Neural progenitor cell (in vitro differentiated cells): Measurements from ENCODE around the gene SLC35E1. TPM values are rescaled to one million over a fixed set of nuclear protein-coding genes. Genes with fewer than 3 reads are reported as not detected.
A peak's percentile ranks its signal among the peaks of the same experiment; 100 is the strongest.

Source experiments
- DNase-seq: peaks from one replicate; pipeline ENCODE4 v3.0.0-alpha.2; 2016; ENCODE audit warnings: low spot score
- H2AFZ ChIP-seq: fragments of 200-600 bp; sonication (generic); replicated peaks from 2 replicates; pipeline ENCODE4 v1.6.1; 2016; ENCODE audit warnings: antibody characterized with exemption
- H3F3A ChIP-seq: fragments of 200-600 bp; sonication (generic); 2 replicates; pipeline ENCODE4 v1.6.1; 2016; ENCODE audit warnings: antibody characterized with exemption, low read depth
- H3K27ac ChIP-seq: fragments of 200-600 bp; sonication (generic); 2 replicates; pipeline ENCODE4 v1.5.1; 2016; ENCODE audit warnings: mild to moderate bottlenecking
- H3K27me3 ChIP-seq: fragments of 200-600 bp; sonication (generic); 2 replicates; pipeline ENCODE4 v1.6.1; 2016; ENCODE audit warnings: mild to moderate bottlenecking, moderate library complexity
- H3K36me3 ChIP-seq: fragments of 200-600 bp; sonication (generic); 2 replicates; pipeline ENCODE4 v1.5.1; 2016
- H3K4me1 ChIP-seq: fragments of 200-600 bp; sonication (generic); 2 replicates; pipeline ENCODE4 v1.6.1; 2016; ENCODE audit warnings: mixed run types
- H3K4me2 ChIP-seq: fragments of 200-600 bp; sonication (generic); 2 replicates; pipeline ENCODE4 v1.6.1; 2016
- H3K4me3 ChIP-seq: fragments of 200-600 bp; sonication (generic); 2 replicates; pipeline ENCODE4 v1.5.1; 2016
- H3K79me2 ChIP-seq: fragments of 200-600 bp; sonication (generic); 2 replicates; pipeline ENCODE4 v1.6.1; 2016; ENCODE audit warnings: low read depth
- H3K9ac ChIP-seq: fragments of 200-600 bp; sonication (generic); 2 replicates; pipeline ENCODE4 v1.6.1; 2016
- H3K9me3 ChIP-seq: fragments of 200-600 bp; sonication (generic); 2 replicates; pipeline ENCODE4 v1.5.1; 2016; ENCODE audit warnings: low read depth
- H4K20me1 ChIP-seq: fragments of 200-600 bp; sonication (generic); 2 replicates; pipeline ENCODE4 v1.6.1; 2016; ENCODE audit warnings: low read depth
- H3K27ac Mint-ChIP-seq: 3 replicates; pipeline ENCODE4 v1.8.0; 2021; ENCODE audit warnings: mixed read lengths
- H3K27me3 Mint-ChIP-seq: 2 replicates; pipeline ENCODE4 v1.8.0; 2022; ENCODE audit warnings: low read depth, mild to moderate bottlenecking, inconsistent platforms, moderate library complexity, mixed read lengths; ENCODE audit not compliant: insufficient read depth
- H3K36me3 Mint-ChIP-seq: 3 replicates; pipeline ENCODE4 v1.8.0; 2021; ENCODE audit warnings: mixed read lengths
- H3K4me1 Mint-ChIP-seq: 3 replicates; pipeline ENCODE4 v1.8.0; 2021; ENCODE audit warnings: mixed read lengths
- H3K4me3 Mint-ChIP-seq: 3 replicates; pipeline ENCODE4 v1.8.0; 2021; ENCODE audit warnings: mild to moderate bottlenecking, moderate library complexity, mixed read lengths
- H3K9me3 Mint-ChIP-seq: 3 replicates; pipeline ENCODE4 v1.8.0; 2020; ENCODE audit warnings: mixed read lengths
- EZH2 ChIP-seq: fragments of 200-600 bp; sonication (generic); IDR thresholded peaks from 2 replicates; pipeline ENCODE4 v1.6.1; 2017; ENCODE audit warnings: antibody characterized with exemption, mild to moderate bottlenecking, moderate library complexity
- EZH2phosphoT487 ChIP-seq: fragments of 200-600 bp; sonication (generic); IDR thresholded peaks from 2 replicates; pipeline ENCODE4 v1.6.1; 2017; ENCODE audit warnings: antibody characterized with exemption
- total RNA-seq: library from RNA; depleted of rRNA; stranded (reverse); fragments of >200 nt; gene quantifications from 2 replicates; pipeline ENCODE4 v1.2.3, GENCODE V29; 2015; ENCODE audit warnings: low replicate concordance
- TF ChIP-seq, protein P1 (sequence below): fragments of 200-600 bp; sonication (generic); IDR thresholded peaks from 2 replicates; pipeline ENCODE4 v1.5.1; 2017; ENCODE audit warnings: antibody characterized with exemption, mild to moderate bottlenecking

Gene SLC35E1
- total RNA-seq, 1 donor from 2014 or later = 16.4 TPM

DNA sequence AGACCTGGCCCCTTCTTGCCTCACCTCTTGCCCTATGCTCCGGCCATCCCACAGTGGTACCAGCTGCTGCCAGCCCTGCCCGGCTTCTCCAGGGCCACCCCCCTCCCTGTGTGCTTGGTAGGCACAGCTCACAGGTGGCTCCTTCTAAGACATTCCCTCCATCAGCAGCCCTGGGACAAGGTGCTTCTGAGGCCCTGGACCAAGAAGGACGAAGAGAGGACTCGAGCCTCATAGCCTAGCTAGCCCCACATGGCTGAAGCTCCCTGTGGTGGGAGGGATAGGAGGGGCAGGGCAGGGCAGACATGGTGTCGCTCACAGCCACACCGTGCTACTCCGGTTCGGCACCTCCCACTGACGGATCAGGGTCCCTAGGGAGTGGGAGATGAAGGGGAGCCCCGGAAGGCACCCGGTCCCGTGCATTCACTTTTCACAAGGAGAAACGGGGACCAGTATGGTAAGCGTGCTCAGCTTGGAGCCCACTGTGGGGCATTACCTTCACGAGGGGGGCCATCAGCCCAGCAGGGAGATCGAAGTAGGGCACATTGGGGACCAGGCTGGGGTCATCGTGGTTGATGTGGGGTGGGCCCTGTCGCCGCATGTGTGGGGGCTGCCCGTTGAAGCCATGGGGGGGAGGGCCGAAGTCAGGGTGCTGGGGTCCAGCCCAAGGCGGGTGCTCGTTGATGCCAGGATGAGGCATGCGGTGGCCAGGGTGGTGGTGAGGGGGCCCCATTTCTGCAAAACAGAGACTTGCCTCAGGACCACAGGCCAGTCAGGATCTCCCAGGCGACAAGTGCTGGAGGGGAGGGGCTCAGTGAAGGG is 49.4 kb downstream of the SLC35E1 start:
- TF ChIP-seq EZH2 (no peak), EZH2phosphoT487 (no peak)
- TF ChIP-seq, protein P1, sequence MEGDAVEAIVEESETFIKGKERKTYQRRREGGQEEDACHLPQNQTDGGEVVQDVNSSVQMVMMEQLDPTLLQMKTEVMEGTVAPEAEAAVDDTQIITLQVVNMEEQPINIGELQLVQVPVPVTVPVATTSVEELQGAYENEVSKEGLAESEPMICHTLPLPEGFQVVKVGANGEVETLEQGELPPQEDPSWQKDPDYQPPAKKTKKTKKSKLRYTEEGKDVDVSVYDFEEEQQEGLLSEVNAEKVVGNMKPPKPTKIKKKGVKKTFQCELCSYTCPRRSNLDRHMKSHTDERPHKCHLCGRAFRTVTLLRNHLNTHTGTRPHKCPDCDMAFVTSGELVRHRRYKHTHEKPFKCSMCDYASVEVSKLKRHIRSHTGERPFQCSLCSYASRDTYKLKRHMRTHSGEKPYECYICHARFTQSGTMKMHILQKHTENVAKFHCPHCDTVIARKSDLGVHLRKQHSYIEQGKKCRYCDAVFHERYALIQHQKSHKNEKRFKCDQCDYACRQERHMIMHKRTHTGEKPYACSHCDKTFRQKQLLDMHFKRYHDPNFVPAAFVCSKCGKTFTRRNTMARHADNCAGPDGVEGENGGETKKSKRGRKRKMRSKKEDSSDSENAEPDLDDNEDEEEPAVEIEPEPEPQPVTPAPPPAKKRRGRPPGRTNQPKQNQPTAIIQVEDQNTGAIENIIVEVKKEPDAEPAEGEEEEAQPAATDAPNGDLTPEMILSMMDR = no peak
- Mint-ChIP-seq H3K4me1 (no peaks in the 10 kb centered on the region), H3K36me3 (peaks cover 24% of the 10 kb centered on the region), H3K4me3 (no peak overlapping the region), H3K27me3 (peaks cover 2% of the 10 kb centered on the region), H3K27ac (no peak overlapping the region), H3K9me3 (no peaks in the 10 kb centered on the region)
- Histone ChIP-seq H3K27ac (no peak overlapping the region), H3F3A (no peaks in the 10 kb centered on the region), H3K79me2 (no peaks in the 10 kb centered on the region), H3K9ac (no peak overlapping the region), H4K20me1 (peaks cover 5% of the 10 kb centered on the region), H3K4me1 (no peaks in the 10 kb centered on the region), H3K9me3 (no peaks in the 10 kb centered on the region), H3K27me3 (no peaks in the 10 kb centered on the region), H2AFZ (no peak overlapping the region), H3K4me3 (no peak overlapping the region), H3K4me2 (no peak overlapping the region), H3K36me3 (no peaks in the 10 kb centered on the region)
- DNase-seq = no peak

DNA sequence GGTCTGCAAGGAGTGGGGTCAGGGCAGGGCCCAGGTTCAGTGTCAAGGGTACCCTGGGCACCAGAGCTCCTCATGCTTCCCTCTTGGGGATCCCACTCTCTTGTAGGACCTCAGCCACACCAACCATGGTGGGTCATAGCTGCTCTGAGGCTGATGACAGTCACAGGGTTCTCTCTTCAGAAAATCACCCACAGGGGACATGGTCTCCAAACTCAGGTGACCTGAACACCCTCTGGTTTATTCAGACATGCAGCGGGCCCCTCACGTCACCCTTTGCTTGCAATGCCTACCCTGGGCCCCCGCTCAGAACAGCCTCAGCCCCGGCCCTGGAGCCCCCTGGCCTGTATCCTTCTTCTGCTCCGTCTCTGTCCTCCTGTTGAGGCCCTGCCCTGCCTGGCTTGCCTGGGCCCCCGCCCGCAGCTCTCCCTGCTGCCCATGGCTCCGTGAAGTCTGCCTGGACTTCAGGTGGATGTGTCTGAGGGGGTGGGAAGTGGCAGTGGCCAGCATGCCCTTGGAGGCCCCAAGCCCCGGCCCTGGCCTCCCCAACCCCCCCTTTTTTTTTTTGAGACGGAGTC is 50.4 kb downstream of the SLC35E1 start:
- H3K4me1 ChIP-seq = no peaks in the 10 kb centered on the region
- Mint-ChIP-seq H3K36me3 (peaks cover 24% of the 10 kb centered on the region), H3K4me3 (no peak overlapping the region), H3K27ac (no peak overlapping the region), H3K9me3 (no peaks in the 10 kb centered on the region), H3K4me1 (no peaks in the 10 kb centered on the region), H3K27me3 (peaks cover 2% of the 10 kb centered on the region)
- no peaks in the 10 kb centered on the region for H3K27me3 ChIP-seq
- no peak overlapping the region for H3K4me2 ChIP-seq
- H4K20me1 ChIP-seq = peaks cover 5% of the 10 kb centered on the region
- H3K36me3 ChIP-seq = no peaks in the 10 kb centered on the region
- no peak for TF ChIP-seq EZH2
- TF ChIP-seq, protein P1 = no peak
- TF ChIP-seq EZH2phosphoT487 = no peak
- no peaks in the 10 kb centered on the region for H3F3A ChIP-seq
- H3K4me3 ChIP-seq = no peak overlapping the region
- DNase-seq = no peak
- H3K9ac ChIP-seq = no peak overlapping the region
- H3K27ac ChIP-seq = no peak overlapping the region
- no peak overlapping the region for H2AFZ ChIP-seq
- no peaks in the 10 kb centered on the region for H3K79me2 ChIP-seq
- H3K9me3 ChIP-seq = no peaks in the 10 kb centered on the region

DNA sequence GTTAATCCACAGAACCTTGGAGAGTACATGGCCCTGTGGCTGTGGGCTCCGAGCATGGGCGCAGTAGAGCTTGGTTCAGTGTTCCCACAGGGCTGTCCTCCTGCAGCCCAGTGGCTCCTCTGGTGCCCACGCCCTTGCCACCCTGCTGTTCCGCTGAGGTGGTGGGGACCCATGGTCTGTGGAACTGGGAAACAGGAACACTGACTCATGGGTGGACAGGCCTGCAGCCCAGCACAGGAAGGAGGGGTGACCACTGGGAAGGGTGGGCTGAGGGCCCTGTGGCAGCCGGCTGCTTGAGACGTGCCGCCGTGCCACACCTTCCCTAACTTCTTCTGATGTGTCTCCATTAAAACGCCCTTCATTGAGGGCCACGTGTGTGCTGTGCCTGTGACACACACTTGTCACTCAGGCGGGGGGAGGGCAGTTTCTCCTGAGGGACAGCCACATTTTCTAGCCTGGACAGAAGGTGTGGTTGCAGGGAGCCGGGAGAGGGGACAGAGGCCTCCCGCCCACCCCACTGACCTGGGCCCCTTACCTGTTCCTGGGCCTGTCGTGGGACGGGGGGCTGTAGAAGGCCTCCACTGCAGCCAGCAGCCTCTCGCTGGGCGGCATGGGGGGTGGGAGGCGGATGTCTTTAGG is 51.1 kb downstream of the SLC35E1 start:
- no peaks in the 10 kb centered on the region for H3K4me1 Mint-ChIP-seq
- TF ChIP-seq, protein P1 = no peak
- no peak for TF ChIP-seq EZH2
- no peak for TF ChIP-seq EZH2phosphoT487

More for the DNA sequence above, 51.1 kb downstream of the SLC35E1 start:
- DNase-seq = no peak
- Histone ChIP-seq H3K27me3 (no peaks in the 10 kb centered on the region), H3K4me1 (no peaks in the 10 kb centered on the region), H3K9me3 (no peaks in the 10 kb centered on the region), H3K4me2 (no peak overlapping the region), H3F3A (no peaks in the 10 kb centered on the region), H3K4me3 (no peak overlapping the region), H3K36me3 (no peaks in the 10 kb centered on the region), H3K27ac (no peak overlapping the region), H3K9ac (no peak overlapping the region), H3K79me2 (no peaks in the 10 kb centered on the region), H2AFZ (no peak overlapping the region), H4K20me1 (peaks cover 5% of the 10 kb centered on the region)
- Mint-ChIP-seq H3K27ac (peak overlapping the region; percentile 33), H3K9me3 (no peaks in the 10 kb centered on the region), H3K36me3 (peaks cover 24% of the 10 kb centered on the region), H3K27me3 (peaks cover 2% of the 10 kb centered on the region), H3K4me3 (no peak overlapping the region)
